ENCODE data around the gene SLC45A1.

SLC45A1 gene

GRCh38 chr1:8356256-8357209 is 38.6 kb downstream of the SLC45A1 start:
- no peak overlapping the region for H3K27ac ChIP-seq
- TF ChIP-seq ZFX (IDR thresholded peaks at IDR 0.05) (no peak), CTCF (conservative IDR thresholded peaks at IDR 0.05) (no peak)

GRCh38 chr1:8357329-8358101 is 39.6 kb downstream of the SLC45A1 start:
- H3K27ac ChIP-seq = no peak overlapping the region
- TF ChIP-seq CTCF (conservative IDR thresholded peaks at IDR 0.05) = no peak
- no peak for TF ChIP-seq ZFX (IDR thresholded peaks at IDR 0.05)

- TF ChIP-seq ZFX (IDR thresholded peaks at IDR 0.05) (no peak), CTCF (conservative IDR thresholded peaks at IDR 0.05) (no peak)
Observed at GRCh38 chr1:8358241-8358896, 40.5 kb downstream of the SLC45A1 start.

DNA sequence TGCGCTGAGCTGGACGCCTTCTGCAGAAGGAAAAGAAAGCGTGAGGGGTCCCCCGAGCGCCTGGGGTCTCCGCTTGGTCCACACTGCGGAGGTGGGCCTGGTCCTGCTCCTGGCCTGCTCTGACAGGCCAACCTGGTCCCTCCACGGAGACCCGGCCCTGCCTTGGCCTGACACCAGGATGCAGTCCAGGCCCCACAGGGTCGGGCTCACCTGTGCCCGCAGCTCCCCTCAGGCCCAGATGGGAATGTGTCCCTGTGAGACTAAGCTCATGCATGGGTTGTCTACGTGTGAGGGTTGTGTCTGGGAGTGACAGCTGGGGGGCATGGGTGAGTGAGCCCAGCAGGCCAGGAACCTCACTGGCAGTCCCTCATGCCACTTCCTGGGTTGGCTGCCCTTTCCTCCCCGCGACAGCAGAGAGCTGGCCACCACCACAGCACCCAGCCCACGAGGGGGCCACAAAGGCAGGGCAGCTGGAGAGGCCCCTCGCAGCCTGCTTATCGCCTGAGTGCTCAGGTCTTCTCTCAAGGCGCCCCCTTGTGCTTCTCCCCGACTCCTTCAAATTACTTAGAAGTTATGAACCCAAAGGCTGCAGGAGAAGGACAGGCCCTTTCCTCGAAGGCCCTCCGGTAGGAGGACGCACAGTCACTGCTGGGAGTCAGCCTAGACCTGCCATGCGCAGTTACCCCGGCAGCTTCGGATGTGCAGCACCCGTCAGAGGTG is 41.1 kb downstream of the SLC45A1 start:
- TF ChIP-seq ZFX (IDR thresholded peaks at IDR 0.05) = no peak
- TF ChIP-seq CTCF (conservative IDR thresholded peaks at IDR 0.05) = no peak
- H3K27ac ChIP-seq = no peak overlapping the region

More at GRCh38 chr1:8358241-8358896, 40.5 kb downstream of the SLC45A1 start:
- H3K27ac ChIP-seq = no peak overlapping the region

- no peak overlapping the region for H3K27ac ChIP-seq
- no peak for TF ChIP-seq CTCF (conservative IDR thresholded peaks at IDR 0.05)
- TF ChIP-seq ZFX (IDR thresholded peaks at IDR 0.05) = no peak
Observed at GRCh38 chr1:8359617-8360481, 41.9 kb downstream of the SLC45A1 start.

GRCh38 chr1:8360493-8361197 is 42.7 kb downstream of the SLC45A1 start:
- TF ChIP-seq CTCF (conservative IDR thresholded peaks at IDR 0.05) (no peak), ZFX (IDR thresholded peaks at IDR 0.05) (no peak)
- no peak overlapping the region for H3K27ac ChIP-seq
